Measurements from ENCODE around the gene LCT. TPM values are rescaled to one million over a fixed set of nuclear protein-coding genes. Genes with fewer than 3 reads are reported as not detected.

LCT gene
- total RNA-seq, 1 experiment from 2014 or later = 0.04 TPM

DNA sequence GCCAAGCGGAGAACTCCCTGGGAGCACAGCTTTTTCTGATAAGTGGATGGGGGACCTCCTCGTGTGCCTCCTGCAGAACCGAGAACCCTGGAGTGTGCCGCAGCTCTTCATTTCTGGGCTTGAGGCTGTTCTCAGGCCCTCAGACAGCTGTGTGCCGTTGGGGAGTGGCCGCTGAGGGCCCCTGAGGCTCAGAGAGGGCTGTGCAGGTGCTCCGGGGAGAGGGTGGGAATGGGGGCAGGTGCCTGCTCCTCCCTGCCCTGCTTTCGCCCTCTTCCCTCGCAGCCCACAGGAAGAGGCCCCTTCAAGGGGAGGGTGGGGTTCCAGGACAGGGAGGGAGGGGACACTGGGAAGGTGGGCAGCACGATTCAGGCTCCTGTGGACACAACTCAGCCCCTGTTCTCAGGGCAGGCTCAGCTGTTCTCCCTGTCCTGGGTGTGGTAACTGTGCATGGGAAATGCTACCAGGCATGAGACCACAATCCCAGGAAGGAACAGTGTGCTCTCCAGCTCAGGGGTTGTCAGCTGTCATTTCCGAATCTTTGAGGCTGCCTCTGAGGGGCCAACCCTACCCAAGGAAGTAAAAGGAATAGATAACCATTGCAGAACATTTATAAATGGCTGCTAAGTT is 11.3 kb downstream of the LCT start:
- H2BK20ac ChIP-seq (ENCODE audit: low read depth, low read length, poor library complexity, severe bottlenecking) = no peak overlapping the region
- H2BK12ac ChIP-seq (ENCODE audit: insufficient read length, low read depth, low read length) = no peak overlapping the region
- TF ChIP-seq, protein P1, sequence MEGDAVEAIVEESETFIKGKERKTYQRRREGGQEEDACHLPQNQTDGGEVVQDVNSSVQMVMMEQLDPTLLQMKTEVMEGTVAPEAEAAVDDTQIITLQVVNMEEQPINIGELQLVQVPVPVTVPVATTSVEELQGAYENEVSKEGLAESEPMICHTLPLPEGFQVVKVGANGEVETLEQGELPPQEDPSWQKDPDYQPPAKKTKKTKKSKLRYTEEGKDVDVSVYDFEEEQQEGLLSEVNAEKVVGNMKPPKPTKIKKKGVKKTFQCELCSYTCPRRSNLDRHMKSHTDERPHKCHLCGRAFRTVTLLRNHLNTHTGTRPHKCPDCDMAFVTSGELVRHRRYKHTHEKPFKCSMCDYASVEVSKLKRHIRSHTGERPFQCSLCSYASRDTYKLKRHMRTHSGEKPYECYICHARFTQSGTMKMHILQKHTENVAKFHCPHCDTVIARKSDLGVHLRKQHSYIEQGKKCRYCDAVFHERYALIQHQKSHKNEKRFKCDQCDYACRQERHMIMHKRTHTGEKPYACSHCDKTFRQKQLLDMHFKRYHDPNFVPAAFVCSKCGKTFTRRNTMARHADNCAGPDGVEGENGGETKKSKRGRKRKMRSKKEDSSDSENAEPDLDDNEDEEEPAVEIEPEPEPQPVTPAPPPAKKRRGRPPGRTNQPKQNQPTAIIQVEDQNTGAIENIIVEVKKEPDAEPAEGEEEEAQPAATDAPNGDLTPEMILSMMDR (conservative IDR thresholded peaks at IDR 0.05) = no peak
- no peak overlapping the region for H2AFZ ChIP-seq (ENCODE audit: low read length)
- H2AK5ac ChIP-seq (ENCODE audit: insufficient read length, low read length) = no peak overlapping the region
- H3K4ac ChIP-seq (ENCODE audit: low read depth, low read length) = no peak overlapping the region
- H3K56ac ChIP-seq (ENCODE audit: insufficient read length, low read depth, low read length) = no peak overlapping the region
- peaks cover 10% of the 10 kb centered on the region in 2 experiments; a peak in 4 of 5 replicates for H3K9me3 Mint-ChIP-seq
- H4K20me1 ChIP-seq (ENCODE audit: control insufficient read depth, insufficient read depth, insufficient read length) = no peaks in the 10 kb centered on the region
- no peak overlapping the region for H3K23ac ChIP-seq (ENCODE audit: insufficient read length, low read depth, low read length)
- no peak overlapping the region for H4K5ac ChIP-seq (ENCODE audit: insufficient read length, low read depth, low read length)
- DNase-seq = no peak
- H3K4me3 Mint-ChIP-seq = no peak overlapping the region
- H3T11ph ChIP-seq (ENCODE audit: low read length) = no peak overlapping the region
- H3K79me2 ChIP-seq (ENCODE audit: insufficient read depth, low read length) = no peaks in the 10 kb centered on the region
- no peaks in the 10 kb centered on the region for H3K79me1 ChIP-seq (ENCODE audit: insufficient read depth, low read depth, low read length, poor library complexity, severe bottlenecking)
- H3K4me1 Mint-ChIP-seq = no peaks in the 10 kb centered on the region
- H2BK5ac ChIP-seq (ENCODE audit: insufficient read length, low read length) = no peak overlapping the region
- no peak overlapping the region for H3K27ac ChIP-seq (ENCODE audit: insufficient read length, low read depth, low read length)
- no CpG with 5 or more reads among the region's 11 CpGs for WGBS (ENCODE audit: extremely low coverage, insufficient read length, low lambda C conversion rate)
- H2BK120ac ChIP-seq (ENCODE audit: low read depth, low read length, poor library complexity, severe bottlenecking) = no peak overlapping the region
- H3K18ac ChIP-seq (ENCODE audit: insufficient read length, low read depth, low read length) = no peak overlapping the region
- H2BK15ac ChIP-seq (ENCODE audit: low read depth, low read length) = no peak overlapping the region
- H3K9ac ChIP-seq (ENCODE audit: extremely low read depth, insufficient read length, low read length) = no peak overlapping the region
- no peaks in the 10 kb centered on the region; the same call in 1 of the 2 replicates for H3K27me3 Mint-ChIP-seq (ENCODE audit: low read depth)
- no peaks in the 10 kb centered on the region for H3K4me1 ChIP-seq (ENCODE audit: insufficient read depth, low read length)
- no peak overlapping the region; a peak in 1 of 7 replicates for H3K27ac Mint-ChIP-seq
- H3K36me3 Mint-ChIP-seq (ENCODE audit: insufficient read depth in 1 of 3, low read depth in 3 of 3) = peaks cover 0 to 7% (median 4%) of the 10 kb centered on the region in 3 experiments; a peak in 4 of 7 replicates
- H3K9me3 ChIP-seq (ENCODE audit: control insufficient read depth, low read depth, low read length) = no peaks in the 10 kb centered on the region
- no peaks in the 10 kb centered on the region for H3K23me2 ChIP-seq (ENCODE audit: insufficient read length, low read depth, low read length, poor library complexity, severe bottlenecking)
- H4K91ac ChIP-seq (ENCODE audit: insufficient read length, low read depth, low read length) = no peak overlapping the region
- no peak overlapping the region for H3K14ac ChIP-seq (ENCODE audit: insufficient read depth, low read length)
- no peak overlapping the region for H4K8ac ChIP-seq (replicated peaks; ENCODE audit: insufficient read length, low read depth, low read length)
- H3K4me2 ChIP-seq (ENCODE audit: insufficient read depth, insufficient read length, low read length) = no peak overlapping the region
- H3K27me3 ChIP-seq (ENCODE audit: insufficient read depth, low read length) = no peaks in the 10 kb centered on the region

Measured in H9 (cell line).